Measurements from ENCODE around the gene DNAAF5.
"Not testable (repeated sequence)": the region's sequence is repeated elsewhere in the genome, so short reads cannot be mapped to it uniquely, and the experiment has no call there.

DNAAF5 gene

GRCh38 chr7:730501-731439, 4.3 kb downstream of the DNAAF5 start:
- DNase-seq: no peak

GRCh38 chr7:731440-732085, 5.1 kb downstream of the DNAAF5 start:
- DNase-seq: no peak

- peak in 1 of 2 experiments; percentile 23 for DNase-seq
Measured at GRCh38 chr7:732094-732541, 5.6 kb downstream of the DNAAF5 start.

- DNase-seq: no peak
Measured at GRCh38 chr7:732556-732955, 6.1 kb downstream of the DNAAF5 start.

GRCh38 chr7:734214-734613, 7.7 kb downstream of the DNAAF5 start:
- no peak for DNase-seq

- no peak for DNase-seq
Measured at GRCh38 chr7:734808-735207, 8.3 kb downstream of the DNAAF5 start.

- no peak for DNase-seq
Measured at GRCh38 chr7:738241-738640, 11.7 kb downstream of the DNAAF5 start.

GRCh38 chr7:738723-739454, 12.4 kb downstream of the DNAAF5 start:
- no peak for DNase-seq

- no peak for DNase-seq
Measured at GRCh38 chr7:739455-739982, 13.0 kb downstream of the DNAAF5 start.

- DNase-seq: no peak
Measured at GRCh38 chr7:739983-740942, 13.8 kb downstream of the DNAAF5 start.

- DNase-seq: no peak
Measured at GRCh38 chr7:741191-741671, 14.7 kb downstream of the DNAAF5 start.

GRCh38 chr7:741850-742249, 15.4 kb downstream of the DNAAF5 start:
- no peak for DNase-seq

- no peak for DNase-seq
Measured at GRCh38 chr7:742791-743190, 16.3 kb downstream of the DNAAF5 start.

GRCh38 chr7:743341-744127, 17.0 kb downstream of the DNAAF5 start:
- DNase-seq: not testable (repeated sequence)

GRCh38 chr7:744128-744520, 17.6 kb downstream of the DNAAF5 start:
- DNase-seq: not testable (repeated sequence)

- no peak for DNase-seq
Measured at GRCh38 chr7:744854-745430, 18.4 kb downstream of the DNAAF5 start.

- no peak for DNase-seq
Measured at GRCh38 chr7:745431-746154, 19.1 kb downstream of the DNAAF5 start.

GRCh38 chr7:746155-747061, 19.9 kb downstream of the DNAAF5 start:
- DNase-seq: no peak

GRCh38 chr7:747186-747585, 20.7 kb downstream of the DNAAF5 start:
- no peak for DNase-seq
